Glutamatergic neuron (in vitro differentiated cells): ENCODE measurements around the gene ERCC1. TPM values are rescaled to one million over a fixed set of nuclear protein-coding genes. Genes with fewer than 3 reads are reported as not detected.

ENCODE experiments used
- DNase-seq: peaks from one replicate; pipeline ENCODE4 v3.0.0; 2022
- H3K27ac Mint-ChIP-seq: one replicate; pipeline ENCODE4 v1.8.0; 2020; ENCODE audit warnings: mild to moderate bottlenecking, mixed read lengths, inconsistent platforms; ENCODE audit not compliant: unreplicated experiment
- H3K27me3 Mint-ChIP-seq: one replicate; pipeline ENCODE4 v1.8.0; 2020; ENCODE audit warnings: mild to moderate bottlenecking, moderate library complexity, mixed read lengths, inconsistent platforms; ENCODE audit not compliant: unreplicated experiment
- H3K36me3 Mint-ChIP-seq: one replicate; pipeline ENCODE4 v1.8.0; 2020; ENCODE audit warnings: mild to moderate bottlenecking, mixed read lengths, inconsistent platforms; ENCODE audit not compliant: unreplicated experiment
- H3K4me1 Mint-ChIP-seq: one replicate; pipeline ENCODE4 v1.8.0; 2020; ENCODE audit warnings: mild to moderate bottlenecking, low read depth, mixed read lengths, inconsistent platforms; ENCODE audit not compliant: unreplicated experiment
- H3K4me3 Mint-ChIP-seq: one replicate; pipeline ENCODE4 v1.8.0; 2020; ENCODE audit warnings: mild to moderate bottlenecking, mixed read lengths, inconsistent platforms; ENCODE audit not compliant: unreplicated experiment
- H3K9me3 Mint-ChIP-seq: one replicate; pipeline ENCODE4 v1.8.0; 2020; ENCODE audit warnings: mild to moderate bottlenecking, moderate library complexity, mixed read lengths, inconsistent platforms; ENCODE audit not compliant: unreplicated experiment
- total RNA-seq: library from RNA; stranded (reverse); fragmentation: NEBNext Ultra II Directional; extraction: Animal tissue kit (Norgen Biotek cat#: 25700); gene quantifications from one replicate; pipeline ENCODE4 v1.2.1, GENCODE V29; 2021; ENCODE audit not compliant: unreplicated experiment
- TF ChIP-seq, protein P1 (sequence below): fragments of 200-600 bp; sonication (generic); IDR thresholded peaks from one replicate; pipeline ENCODE4 v1.5.0; 2021; ENCODE audit not compliant: partially characterized antibody, unreplicated experiment

ERCC1 gene
- total RNA-seq, 1 donor from 2014 or later = 65.7 TPM

DNA sequence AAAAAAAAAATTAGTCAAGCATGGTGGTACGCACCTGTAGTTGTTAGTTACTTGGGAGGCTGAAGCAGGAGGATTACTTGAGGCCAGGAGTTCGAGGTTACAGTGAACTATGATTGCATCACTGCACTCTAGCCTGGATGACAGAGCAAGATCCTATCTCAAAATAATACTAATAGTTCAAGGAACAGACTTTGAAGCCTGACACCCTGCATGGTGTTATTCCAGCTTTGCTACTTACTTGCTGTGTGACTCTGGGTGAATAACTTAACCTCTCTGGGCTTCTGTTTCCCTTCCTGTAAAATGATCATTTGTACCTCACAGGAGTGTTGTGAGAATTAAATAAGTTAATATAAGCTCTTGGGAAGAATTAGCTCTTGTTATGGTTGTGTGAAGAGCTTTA is 40.6 kb upstream of the ERCC1 start:
- H3K4me3 Mint-ChIP-seq = no peak overlapping the region
- peaks cover 10% of the 10 kb centered on the region for H3K27me3 Mint-ChIP-seq

DNA sequence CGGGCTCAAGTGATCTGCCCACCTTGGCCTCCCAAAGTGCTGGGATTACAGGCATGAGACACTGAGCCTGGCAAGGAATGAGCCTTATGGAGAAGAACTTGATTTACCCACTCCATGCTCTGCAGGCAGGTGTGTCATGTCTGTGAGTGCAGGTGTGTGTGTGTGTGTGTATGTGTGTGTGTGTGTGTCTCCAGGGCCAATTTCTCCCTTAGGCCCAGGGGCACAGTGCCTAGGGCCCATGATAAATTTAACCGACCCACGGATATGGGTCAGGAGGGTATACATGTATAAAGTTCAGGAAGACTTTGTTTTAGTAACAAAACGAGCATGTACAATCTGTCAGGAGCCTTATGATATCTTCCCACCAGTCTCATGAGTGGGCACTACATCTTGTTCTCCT is 39.5 kb upstream of the ERCC1 start:
- Mint-ChIP-seq H3K4me3 (no peak overlapping the region), H3K27me3 (peaks cover 6% of the 10 kb centered on the region), H3K4me1 (peaks cover 2% of the 10 kb centered on the region), H3K27ac (no peak overlapping the region), H3K9me3 (no peaks in the 10 kb centered on the region), H3K36me3 (no peaks in the 10 kb centered on the region)
- TF ChIP-seq, protein P1, sequence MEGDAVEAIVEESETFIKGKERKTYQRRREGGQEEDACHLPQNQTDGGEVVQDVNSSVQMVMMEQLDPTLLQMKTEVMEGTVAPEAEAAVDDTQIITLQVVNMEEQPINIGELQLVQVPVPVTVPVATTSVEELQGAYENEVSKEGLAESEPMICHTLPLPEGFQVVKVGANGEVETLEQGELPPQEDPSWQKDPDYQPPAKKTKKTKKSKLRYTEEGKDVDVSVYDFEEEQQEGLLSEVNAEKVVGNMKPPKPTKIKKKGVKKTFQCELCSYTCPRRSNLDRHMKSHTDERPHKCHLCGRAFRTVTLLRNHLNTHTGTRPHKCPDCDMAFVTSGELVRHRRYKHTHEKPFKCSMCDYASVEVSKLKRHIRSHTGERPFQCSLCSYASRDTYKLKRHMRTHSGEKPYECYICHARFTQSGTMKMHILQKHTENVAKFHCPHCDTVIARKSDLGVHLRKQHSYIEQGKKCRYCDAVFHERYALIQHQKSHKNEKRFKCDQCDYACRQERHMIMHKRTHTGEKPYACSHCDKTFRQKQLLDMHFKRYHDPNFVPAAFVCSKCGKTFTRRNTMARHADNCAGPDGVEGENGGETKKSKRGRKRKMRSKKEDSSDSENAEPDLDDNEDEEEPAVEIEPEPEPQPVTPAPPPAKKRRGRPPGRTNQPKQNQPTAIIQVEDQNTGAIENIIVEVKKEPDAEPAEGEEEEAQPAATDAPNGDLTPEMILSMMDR = no peak
- DNase-seq = no peak

More for the DNA sequence above, 40.6 kb upstream of the ERCC1 start:
- no peak for DNase-seq
- Mint-ChIP-seq H3K36me3 (no peaks in the 10 kb centered on the region), H3K9me3 (no peaks in the 10 kb centered on the region), H3K4me1 (peaks cover 5% of the 10 kb centered on the region), H3K27ac (no peak overlapping the region)
- TF ChIP-seq, protein P1 = no peak

DNA sequence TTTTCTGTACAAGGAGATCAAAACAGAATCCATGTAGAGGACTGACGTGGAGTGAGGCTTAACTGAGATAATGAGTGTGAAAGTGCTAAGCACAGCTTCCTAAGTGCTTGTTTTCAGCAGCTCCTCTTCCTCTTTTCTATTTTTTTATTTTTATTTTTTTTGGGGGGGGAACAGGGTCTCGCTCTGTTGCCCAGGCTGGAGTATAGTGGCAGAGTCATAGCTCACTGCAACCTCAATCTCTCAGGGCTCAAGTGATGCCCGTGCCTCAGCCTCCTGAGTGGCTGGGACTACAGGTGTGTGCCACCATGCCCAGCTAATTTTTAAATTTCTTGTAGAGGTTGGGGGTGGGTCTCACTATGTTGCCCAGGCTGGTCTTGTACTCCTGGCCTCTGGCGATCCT is 38.5 kb upstream of the ERCC1 start:
- no peak overlapping the region for H3K27ac Mint-ChIP-seq
- TF ChIP-seq, protein P1 = no peak
- H3K4me1 Mint-ChIP-seq = no peaks in the 10 kb centered on the region
- no peak for DNase-seq
- H3K9me3 Mint-ChIP-seq = peaks cover 2% of the 10 kb centered on the region
- H3K4me3 Mint-ChIP-seq = no peak overlapping the region
- H3K36me3 Mint-ChIP-seq = no peaks in the 10 kb centered on the region
- H3K27me3 Mint-ChIP-seq = peaks cover 2% of the 10 kb centered on the region

DNA sequence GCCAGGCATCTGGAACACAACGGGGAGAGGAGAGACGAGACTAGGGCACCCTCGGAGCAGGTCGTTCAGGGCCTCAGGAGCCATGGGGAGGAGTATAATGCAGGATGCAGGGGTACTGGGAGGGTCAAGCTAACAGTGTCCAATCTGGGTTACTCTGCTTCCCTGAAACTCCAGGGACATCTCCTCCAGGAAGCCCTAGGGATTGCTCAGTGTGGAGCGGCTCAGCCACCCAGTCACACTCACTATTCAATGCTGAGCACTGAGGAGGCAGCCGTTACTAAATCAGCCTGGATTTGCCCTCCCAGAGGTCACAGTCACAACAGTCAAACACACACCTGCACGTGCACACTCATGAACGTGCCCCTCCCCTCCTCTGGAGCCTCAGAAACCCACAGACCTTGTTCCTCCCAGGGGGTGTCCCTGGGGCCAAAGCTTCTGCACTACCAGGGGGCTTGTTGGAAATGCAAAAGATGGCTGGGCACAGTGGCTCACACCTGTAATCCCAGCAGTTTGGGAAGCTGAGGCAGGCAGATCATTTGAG is 37.2 kb upstream of the ERCC1 start:
- peaks cover 2% of the 10 kb centered on the region for H3K27me3 Mint-ChIP-seq
- H3K4me1 Mint-ChIP-seq = no peaks in the 10 kb centered on the region
- H3K27ac Mint-ChIP-seq = no peak overlapping the region
- peaks cover 4% of the 10 kb centered on the region for H3K9me3 Mint-ChIP-seq
- H3K36me3 Mint-ChIP-seq = no peaks in the 10 kb centered on the region
- no peak for DNase-seq
- H3K4me3 Mint-ChIP-seq = no peak overlapping the region
- TF ChIP-seq, protein P1 = no peak

DNA sequence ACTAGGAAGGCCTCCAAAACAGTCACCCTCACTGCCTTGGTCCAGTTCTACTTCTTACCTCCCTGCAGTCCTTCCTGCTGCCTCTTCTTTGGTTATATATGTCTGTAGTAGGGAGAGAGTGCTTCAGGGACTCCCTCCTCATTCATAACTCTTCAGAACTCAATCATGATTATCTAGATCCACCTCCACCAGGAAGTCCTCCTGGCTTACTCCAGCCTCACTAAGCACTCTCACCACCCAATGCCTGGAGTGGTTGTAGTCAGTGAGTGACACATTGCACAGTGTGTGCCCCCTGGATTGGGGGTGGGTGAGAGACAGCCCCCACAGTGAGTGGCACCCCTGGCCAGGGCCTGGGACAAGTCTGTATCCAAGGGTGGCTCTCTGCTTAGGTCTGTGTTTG is 34.1 kb upstream of the ERCC1 start:
- H3K4me3 Mint-ChIP-seq = no peak overlapping the region
- H3K27ac Mint-ChIP-seq = no peak overlapping the region
- TF ChIP-seq, protein P1 = no peak
- peaks cover 2% of the 10 kb centered on the region for H3K27me3 Mint-ChIP-seq
- H3K4me1 Mint-ChIP-seq = no peaks in the 10 kb centered on the region
- DNase-seq = no peak
- H3K36me3 Mint-ChIP-seq = no peaks in the 10 kb centered on the region
- H3K9me3 Mint-ChIP-seq = peaks cover 5% of the 10 kb centered on the region
